DMS153 (cell line): Measurements from ENCODE around the gene FCRL5.
"Not testable (repeated sequence)": the region's sequence is repeated elsewhere in the genome, so short reads cannot be mapped to it uniquely, and the experiment has no call there.

Experiments used
- DNase-seq: peaks from one replicate; lab custom pipeline; 2025; lab: John Stamatoyannopoulos, UW

Gene FCRL5

DNA sequence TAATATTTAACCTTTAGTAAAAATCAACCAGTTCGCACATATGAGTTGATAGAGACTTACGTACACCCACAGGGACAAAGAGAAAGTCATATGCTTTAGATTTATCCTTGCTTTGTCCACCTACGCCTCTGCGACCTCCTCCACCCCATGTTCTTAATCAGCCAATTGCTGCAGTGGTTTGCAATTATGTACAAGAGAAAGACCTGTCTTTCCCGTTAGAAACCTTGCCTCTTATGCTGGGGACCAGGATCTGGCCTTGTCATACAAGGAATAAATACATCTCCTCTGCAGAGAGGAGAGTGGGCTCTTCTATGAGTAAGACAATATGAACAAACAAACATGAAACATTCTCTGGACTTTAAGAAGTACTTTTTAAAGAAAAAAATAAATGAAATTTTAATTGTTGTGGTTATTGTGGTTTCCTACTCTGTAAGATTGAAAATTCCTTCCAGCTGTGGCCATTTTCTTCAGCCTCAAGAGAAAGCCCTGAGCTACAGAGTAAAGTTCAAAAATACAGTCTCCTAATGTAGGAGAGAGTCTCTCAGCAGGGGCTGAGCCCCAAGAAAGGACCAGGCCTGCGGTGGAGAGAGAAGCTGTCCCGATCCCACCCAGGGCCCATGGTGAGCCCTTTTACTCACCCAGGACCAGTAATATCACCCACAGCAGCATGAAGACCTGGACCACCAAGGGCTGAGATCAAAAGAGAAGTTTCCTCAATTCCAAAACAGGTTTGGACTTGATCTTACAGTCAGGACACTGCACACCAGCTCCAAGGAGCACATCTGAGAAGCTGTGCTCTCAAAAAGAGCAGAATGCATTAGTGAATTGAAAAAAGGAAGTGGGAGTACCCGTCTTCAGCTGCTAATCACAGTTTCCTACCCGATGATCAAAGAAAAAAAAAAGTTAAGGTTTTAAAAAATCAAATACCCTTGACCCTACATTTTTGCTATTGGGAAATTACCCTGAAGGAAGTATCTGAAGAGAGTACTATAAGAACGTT, at the start of gene FCRL5:
TSS of gene FCRL5 (minus strand) at position 822 of the 1,000 bp plus-strand sequence. CDS start at position 669, 153 bp downstream.
- no peak for DNase-seq

DNA sequence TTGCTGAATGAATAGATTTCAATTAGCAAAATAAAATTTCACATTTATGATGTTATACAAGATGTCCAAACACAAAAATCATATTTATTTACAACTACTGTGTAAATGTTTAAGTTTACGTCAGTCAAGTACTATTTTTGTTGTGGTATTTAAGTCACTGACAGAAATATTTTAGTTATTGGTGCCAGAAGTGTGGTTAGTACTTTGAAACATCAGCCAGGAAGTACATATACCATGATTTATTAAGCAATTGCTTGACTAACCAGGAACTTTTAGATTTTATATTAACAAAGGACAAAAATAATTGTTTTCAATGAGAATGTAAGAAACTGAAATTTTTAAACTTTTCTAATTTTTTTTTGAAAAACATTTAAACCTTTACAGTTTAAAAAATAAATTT, 47.9 kb upstream of the FCRL5 start:
- DNase-seq = no peak

DNA sequence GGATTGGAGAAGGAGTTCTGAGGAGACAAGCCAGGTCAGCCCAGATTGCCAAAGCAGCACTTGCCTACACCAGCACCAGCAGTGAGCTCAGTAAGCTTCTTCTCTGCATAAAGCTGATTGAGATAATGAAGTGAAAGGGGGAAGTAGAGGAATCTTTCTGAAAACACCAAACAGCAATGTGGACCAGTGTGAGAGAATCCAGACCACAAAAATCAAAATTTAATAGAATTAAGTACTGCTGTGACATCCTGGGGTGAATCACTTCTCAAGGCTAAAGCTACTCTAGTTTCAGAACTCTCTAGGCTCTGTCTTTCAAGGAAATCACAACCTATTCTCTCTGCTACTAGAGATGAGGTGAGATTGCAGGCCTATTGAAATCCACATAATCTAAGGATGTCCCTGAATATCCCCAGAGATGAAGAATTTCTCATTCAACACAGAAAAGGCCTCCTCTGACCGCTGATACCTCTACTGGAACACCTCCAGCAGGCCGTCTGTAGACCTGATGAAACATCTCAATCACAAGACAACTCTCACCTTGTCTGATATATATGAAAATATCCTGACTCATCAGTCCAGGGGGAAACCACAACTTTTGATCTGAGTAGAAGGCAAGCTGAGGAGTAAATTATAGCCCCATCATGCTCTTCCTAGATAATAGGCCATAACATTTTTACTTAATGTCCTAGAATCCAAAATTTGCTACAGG, 45.8 kb upstream of the FCRL5 start, which contains the start of gene FCRL4:
TSS of gene FCRL4 (minus strand) at position 127 of the 709 bp plus-strand sequence. CDS start 141 bp downstream, outside the sequence.
- no peak for DNase-seq

DNA sequence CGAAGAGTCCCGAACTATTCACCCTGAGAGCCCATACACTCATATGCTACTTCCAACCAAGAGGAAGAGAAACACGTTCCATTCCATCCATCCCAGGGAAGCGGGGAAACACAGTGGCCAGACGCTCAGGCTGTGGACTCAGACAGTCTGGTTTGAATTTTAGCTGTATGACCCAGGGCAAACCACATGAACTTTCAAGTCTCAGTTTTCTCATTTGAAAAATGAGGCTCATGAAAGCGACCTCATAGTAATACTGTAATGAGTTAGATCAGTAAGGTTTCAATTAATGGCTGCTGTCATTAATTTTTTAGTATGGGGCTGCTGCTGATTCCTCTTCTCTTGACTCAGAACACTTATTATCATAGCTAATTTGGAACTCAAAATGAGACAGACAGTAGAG, 44.1 kb upstream of the FCRL5 start:
- no peak for DNase-seq

DNA sequence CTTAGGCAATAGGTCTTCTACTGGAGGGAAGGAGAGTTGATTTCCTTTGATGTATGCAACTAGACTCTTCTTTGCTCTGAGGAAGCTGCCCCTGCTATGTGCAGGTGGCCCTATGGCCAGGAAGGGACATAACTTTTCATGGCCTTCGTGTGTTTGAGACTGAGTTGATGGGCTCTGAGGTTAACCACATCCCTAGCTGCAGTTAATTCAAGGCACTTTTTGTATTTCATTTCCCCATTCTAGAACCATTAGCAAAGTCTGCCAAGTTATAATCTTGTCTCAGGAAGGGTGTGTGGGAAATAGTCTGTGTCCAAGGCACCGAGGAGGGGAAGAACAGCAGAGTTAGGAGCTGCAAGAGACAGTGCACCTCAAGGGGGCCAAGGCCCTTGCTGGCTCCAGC, 43.0 kb upstream of the FCRL5 start:
- no peak for DNase-seq

DNA sequence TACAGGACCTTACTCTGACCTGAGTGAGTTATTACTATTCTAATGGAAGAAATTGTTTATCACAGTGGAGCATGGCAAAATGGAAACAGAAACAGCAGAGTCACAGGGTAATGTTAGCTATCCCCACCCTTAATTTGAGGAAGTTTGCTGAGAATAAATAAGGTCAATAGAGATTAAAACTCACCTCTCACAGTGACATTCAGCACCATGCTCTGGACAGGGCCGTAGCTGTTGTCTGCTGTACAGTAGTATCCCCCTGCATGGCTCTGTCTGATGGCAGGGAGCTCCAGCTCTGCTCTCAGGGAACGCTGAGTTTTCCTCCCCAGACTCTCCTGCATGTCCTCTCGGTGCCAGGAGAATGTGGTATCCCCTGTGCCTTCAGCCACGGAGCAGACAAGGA, 33.7 kb upstream of the FCRL5 start:
- DNase-seq = no peak

DNA sequence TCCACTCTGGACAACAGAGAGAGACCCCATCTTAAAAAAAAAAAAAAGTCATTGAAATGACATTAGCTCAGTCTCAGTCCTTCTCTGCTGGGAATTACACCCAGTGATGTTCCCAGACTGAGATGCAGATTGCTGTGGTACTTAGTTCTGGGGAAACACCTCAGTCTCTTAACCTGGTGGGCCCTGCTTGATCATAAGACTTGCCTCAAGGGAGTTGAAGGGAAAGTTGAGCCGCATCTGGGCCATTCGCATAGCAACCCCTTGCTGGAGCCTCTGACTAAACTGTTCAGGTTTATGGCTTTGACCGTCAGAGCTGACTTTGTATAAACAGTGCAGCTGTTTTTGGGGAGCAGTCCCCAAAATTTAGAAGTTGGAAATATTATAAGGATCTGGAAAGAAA, 32.2 kb upstream of the FCRL5 start:
- no peak for DNase-seq

DNA sequence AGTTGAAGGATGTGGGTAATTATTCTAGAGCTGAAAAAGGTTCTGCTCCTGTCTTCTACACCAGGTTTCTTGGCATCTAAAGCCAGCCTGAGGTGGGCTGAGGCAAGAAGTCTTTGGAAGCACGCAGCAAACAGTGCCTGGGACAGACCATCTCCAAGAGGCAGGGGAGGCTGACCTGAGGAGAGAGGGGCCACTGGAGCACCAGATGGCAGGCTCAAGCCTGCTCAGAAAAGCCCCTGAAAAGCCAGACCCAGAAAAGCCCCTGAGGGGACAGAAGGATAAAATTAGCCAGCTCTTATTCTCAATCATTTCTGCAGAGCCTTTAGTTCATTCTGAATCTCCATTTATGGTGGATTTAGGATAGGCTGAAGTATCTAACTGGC, 28.5 kb upstream of the FCRL5 start:
- DNase-seq = no peak

DNA sequence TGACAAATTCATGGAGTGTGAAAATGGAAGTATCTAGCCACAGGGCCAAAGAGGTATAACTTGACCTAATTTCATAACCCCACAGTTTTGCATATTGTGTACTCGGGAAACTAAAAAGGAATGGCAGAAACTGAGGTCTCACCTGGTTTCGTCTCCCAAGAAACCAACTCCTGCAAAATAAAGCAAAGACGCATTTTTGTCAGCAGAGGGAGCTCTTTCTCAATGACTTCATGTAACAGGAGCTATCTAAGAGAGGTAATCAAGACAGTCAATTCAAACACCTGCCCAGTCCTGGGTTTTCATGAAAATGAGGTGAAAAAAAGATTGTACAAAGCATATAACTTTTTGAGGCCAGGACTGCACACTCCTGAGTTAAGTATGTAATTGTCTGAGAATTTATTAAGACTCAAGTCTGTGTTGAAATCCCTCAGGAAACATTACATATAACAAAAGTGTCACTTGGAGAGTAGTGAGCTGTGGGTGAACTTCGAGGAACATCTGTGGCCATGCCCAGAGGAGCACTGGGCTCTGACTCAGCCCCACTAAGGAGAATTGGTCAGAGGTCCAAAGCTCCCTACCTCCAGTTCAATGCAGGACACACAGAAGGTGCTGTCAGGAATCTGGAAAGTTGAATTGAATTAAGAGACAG, 28.0 kb upstream of the FCRL5 start:
- peak; percentile 65 for DNase-seq

DNA sequence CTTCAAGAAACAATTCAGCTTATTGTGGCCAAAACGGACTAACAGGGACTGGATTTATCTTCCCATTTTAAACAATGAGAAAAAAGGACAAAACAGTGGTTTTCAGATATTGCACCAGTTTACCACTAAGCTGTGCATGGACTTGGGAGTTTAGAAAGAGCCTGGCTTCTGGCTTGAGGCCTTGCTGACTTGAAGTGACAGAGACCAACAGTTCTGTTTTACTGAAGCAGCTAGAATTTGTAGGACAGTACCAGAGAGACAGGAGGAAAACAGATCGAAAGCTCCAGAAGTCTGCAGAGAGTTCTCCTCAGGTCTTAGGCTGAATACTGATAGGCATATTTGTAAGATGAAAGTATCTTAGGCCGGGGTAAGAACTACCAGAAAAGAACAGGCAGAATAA, 25.1 kb upstream of the FCRL5 start:
- no peak for DNase-seq

DNA sequence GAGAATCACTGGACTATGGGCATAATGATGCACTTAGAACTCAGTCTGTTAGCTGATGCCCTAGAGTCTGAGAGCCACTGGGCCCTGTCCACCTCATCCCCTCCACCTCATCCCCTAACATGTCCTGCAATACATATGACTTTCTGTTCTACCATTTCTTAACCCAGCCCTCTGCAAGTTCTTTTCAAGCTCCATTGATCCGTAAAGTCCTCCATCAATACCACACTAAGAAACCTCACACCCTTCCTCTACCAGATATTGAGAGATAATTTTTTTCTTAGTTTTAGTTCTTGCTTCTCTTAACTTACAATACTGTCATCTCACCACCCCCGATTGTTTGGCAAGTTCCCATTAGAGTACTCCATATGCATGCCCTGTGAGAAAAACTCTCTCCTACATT, 23.4 kb upstream of the FCRL5 start:
- DNase-seq = no peak

DNA sequence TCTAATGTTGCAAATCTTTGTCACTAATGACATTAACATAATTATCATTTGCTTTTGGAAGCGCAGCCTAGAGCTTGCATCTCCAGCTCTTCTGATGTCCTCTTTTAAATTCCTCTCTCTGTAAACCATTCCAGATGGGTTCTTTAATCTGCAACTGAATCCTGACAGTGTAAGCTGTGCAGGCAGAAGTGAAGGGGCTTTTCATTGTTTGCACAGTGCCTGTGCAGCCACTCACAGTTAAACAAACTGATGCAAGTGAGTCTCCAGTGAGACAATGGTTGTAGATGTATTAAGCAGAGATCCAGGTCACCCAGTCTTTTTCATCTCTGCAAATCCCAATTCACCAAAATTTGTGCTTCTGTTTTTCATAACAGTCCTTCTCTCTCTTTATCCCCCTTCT, 22.5 kb upstream of the FCRL5 start:
- no peak for DNase-seq

DNA sequence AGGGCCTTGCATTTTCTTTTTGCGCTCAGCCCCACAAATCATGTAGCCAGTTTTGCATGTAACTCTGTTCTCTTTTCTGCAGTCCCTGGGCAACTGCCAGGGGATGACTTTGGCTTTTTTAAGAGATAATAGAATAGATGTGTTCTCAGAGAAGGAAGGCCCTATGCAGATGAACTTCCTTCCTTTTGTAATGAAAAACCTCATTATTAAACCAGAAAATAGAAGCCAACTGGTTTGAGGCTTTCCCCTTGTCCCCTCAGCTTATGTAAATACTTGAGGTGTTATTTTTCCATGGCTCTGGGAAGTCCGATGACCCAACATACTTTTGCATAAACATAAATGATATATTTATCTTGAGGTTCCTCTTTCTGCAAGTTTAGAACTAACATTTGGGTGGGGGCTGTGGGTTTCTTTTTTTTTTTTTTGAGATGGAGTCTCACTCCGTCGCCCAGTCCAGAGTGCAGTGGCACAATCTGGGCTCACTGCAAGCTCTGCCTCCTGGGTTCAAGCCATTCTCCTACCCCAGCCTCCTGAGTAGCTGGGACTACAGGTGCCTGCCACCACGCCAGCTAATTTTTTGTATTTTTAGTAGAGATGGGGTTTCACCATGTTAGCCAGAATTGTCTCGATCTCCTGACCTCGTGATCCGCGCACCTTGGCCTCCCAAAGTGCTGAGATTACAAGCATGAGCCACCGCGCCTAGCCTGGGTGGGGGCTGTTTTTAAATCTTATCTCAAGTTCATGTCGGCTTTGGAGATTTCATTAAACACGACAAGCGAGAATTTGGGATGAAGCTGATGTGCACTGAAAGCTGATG, 14.4 kb upstream of the FCRL5 start:
- DNase-seq = no peak

DNA sequence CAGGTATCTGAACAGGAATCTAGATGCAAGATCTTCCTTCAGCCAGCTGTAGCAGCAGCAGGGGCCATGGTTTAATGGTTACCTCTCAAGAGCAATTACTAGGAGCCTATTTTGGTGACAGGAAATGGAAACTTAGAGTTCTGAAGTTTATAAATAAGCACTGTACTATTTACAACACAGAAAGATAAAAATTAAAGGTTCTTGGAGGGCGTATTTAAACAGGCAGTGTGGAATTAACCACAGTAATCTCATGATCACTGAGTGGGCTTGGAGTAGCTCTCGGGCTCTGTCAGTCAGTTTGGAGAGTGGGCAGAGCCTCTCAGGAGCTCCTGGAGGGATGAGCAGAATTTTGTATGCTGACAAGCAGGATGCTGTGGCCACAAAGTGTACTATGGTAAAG, 10.2 kb upstream of the FCRL5 start:
- no peak for DNase-seq

DNA sequence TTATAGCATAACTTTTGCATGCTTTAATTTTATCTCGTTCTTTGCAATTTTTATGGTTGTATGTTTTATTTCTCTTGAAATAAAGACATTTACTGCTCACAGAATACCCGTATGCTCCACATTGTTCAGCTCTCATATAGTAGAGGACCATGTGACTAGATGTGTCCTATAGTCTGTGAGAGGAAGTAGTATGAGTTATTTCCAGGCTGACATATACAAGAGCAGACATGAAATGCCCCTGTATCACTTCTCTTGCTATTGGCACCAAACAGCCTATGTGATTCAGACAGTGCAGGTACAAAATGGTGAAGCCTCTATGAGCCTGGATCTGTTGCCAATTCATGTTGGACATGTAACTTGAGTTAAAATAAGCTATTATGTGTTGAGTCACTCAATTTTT, 5.8 kb upstream of the FCRL5 start:
- DNase-seq = no peak

DNA sequence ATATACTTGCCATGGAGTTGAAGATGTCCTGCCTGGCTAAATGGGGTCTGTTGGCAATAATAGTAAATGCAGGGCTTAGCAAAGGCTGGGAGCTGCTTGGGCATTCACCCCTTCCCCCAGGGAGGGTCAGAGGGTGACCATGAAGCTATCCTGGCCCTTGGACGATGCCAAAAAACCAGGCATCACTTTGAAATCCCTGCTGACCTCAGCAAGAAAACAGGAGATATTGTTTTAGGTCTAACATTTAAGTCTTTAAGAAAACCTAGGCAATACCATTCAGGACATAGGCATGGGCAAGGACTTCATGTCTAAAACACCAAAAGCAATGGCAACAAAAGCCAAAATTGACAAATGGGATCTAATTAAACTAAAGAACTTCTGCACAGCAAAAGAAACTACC, 4.2 kb downstream of the FCRL5 start:
- DNase-seq = not testable (repeated sequence)

DNA sequence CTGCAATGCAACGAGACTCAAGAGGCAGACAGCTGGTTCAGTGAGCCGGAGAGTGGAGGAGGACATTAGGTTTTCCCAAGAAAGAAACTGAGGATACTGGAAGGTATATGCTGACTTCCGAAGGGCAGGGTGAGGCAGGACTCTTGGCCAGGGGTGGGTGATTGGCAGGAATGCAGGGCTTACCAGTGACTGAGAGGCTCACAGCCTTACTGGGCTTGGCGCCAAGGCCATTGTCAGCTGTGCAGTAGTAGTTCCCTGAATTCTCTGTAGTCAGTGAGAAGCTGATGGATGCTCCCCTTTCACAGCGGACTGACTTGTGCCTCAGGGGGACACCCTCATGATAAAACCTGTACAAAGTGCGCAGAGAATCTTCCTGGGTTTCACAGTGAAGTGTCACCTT, 9.6 kb downstream of the FCRL5 start:
- DNase-seq = no peak

DNA sequence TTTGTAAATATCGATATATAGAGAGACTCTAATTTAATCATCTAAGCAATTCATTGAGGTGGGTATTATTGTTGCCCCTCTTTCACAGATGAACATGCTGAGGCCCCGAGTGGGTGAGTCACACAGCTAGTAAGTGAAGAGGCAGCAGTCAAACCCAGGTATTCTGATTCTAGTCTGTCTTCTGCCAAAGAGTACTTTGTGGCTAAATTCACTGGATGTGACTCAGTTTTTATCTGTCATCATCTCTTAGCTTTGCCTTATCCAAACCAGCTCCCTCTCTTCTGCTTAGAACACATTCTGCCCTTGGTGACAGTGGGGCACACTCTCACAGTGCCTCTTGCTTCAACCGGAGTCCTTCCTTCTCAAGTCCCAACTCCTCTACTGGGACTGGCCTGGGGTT, 11.5 kb downstream of the FCRL5 start:
- DNase-seq = no peak

DNA sequence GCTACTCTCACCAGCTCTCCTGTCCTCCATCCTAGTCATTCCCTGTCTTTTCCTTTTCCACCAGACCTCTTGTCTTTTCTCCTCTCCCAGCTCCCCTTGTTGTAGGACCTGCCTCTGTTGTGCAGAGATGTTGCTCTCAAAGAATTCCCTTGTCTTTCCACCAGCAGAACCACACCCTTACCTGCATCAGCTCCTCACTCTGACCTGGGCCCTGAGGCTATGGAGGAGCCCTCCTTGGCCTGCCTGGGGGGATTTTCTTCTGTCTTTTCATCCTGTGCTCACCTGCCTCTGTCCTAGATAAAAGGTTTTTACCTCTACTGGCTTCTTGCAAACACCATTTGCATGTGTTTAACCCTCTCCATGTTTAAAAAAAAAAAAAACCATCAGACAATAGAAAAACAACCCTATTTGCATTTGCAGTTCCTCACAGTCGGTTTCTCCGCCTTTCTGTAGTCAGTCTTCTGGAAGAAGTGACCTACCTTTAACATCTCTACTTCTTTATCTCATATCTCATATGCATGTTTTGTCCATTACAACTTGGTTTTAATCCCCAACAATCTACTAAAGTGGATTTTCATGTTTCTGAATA, 12.1 kb downstream of the FCRL5 start:
- no peak for DNase-seq

DNA sequence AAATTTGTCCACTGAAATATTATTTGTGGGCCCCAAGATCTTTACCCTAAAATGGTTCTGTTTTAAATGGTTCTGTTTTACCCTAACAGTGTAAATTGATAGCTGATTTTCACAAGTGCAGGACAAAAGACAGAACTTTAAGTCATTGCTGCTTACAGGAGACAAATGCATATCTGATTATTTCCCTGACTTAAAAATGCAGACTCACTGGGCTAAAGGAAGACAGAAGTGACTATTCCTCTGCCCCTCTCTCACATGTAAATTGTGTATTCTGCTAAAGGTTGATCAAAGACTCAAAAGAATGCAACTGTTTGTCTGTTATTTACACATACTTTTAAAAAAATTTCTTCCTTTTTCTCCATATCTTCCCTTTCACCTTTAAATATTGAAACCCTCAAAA, 12.7 kb downstream of the FCRL5 start:
- DNase-seq = no peak

DNA sequence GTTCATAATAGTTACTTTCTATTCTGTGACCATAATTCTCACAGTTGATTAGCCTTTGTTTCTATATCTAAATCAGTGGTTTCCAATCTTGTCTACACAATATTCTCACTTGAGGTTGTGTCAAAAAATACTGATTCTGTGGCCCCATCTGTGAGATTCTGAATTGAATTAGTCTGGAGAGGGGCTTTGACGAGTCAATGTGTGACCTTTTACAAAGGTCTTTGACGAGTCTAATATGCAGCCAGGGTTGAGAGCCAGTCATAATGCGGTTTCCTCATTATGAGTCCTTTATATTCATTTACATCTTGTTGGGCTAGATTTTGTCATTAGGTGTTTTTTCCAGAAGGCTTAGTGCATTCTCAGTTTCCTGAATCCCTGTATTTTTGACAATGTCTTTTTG, 19.7 kb downstream of the FCRL5 start:
- no peak for DNase-seq
